ENCODE measurements around the gene PELI1.

Gene PELI1

DNA sequence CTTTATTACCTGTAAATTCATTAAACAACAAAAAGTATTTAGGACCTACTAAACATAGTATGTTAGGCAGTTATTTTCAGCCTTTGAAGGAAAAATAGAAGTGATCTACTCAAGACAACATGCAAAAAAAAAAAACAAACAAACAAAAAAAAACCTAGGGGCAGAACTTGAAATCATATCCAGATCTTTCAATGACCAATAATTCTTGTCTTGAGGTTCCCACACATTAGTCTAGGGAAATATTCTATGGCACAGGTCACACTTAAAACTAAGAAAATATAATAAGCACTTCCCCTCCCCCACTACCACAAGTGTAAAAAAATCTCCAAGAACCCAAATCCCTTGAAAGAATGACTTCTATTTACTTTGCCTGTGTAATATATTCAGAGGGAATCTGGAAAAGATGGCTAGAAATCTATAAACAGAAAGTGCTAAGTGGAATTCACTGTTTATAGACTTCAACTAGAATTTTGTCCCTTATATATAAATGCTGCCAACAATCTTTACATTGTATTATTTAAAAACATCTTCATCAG, 3.5 kb downstream of the PELI1 start:
- H3K27ac ChIP-seq, result peak overlapping the region; percentile 94 to 97
- H3K36me3 ChIP-seq, result no peaks in the 10 kb centered on the region
- DNase-seq, result no peak
- TF ChIP-seq, protein P1, sequence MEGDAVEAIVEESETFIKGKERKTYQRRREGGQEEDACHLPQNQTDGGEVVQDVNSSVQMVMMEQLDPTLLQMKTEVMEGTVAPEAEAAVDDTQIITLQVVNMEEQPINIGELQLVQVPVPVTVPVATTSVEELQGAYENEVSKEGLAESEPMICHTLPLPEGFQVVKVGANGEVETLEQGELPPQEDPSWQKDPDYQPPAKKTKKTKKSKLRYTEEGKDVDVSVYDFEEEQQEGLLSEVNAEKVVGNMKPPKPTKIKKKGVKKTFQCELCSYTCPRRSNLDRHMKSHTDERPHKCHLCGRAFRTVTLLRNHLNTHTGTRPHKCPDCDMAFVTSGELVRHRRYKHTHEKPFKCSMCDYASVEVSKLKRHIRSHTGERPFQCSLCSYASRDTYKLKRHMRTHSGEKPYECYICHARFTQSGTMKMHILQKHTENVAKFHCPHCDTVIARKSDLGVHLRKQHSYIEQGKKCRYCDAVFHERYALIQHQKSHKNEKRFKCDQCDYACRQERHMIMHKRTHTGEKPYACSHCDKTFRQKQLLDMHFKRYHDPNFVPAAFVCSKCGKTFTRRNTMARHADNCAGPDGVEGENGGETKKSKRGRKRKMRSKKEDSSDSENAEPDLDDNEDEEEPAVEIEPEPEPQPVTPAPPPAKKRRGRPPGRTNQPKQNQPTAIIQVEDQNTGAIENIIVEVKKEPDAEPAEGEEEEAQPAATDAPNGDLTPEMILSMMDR (IDR thresholded peaks at IDR 0.05), result no peak
- H3K9me3 ChIP-seq, result no peaks in the 10 kb centered on the region
- peaks cover 0 to 61% (median 30%) of the 10 kb centered on the region in 4 donors for H3K4me1 ChIP-seq
- H3K4me3 ChIP-seq, result peak overlapping the region; percentile 28 to 81
- no peaks in the 10 kb centered on the region for H3K27me3 ChIP-seq
- intact Hi-C loops (cut with DNase I; ENCODE audit: low total_unique reads), result loop anchor here (5.0 to 10.0 kb wide), 3 partner anchors 64 to 174 kb away; partner anchors contain the start of gene VPS54

DNA sequence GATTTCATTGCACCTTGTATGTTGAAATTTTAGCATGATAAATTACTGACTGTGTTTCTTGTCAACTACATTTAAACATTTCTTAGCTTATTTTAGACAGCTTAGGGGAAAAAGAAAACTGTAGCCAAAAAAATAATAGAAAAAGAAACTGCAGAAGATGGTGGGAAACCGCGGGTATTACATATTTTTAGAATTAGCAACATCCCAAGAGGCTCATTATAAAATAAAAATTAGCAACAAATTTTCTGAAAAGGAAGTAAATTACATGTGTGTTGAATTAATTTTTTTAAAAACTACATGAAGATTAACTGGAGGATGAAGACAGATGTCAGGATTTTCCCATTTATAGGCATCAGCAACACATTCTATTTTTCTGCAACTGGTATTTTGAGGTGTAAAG, 4.3 kb downstream of the PELI1 start:
- DNase-seq, result no peak
- Histone ChIP-seq H3K27ac (peak overlapping the region; percentile 94 to 97), H3K27me3 (no peaks in the 10 kb centered on the region), H3K36me3 (no peaks in the 10 kb centered on the region), H3K4me1 (peaks cover 0 to 69% (median 36%) of the 10 kb centered on the region in 4 donors), H3K9me3 (no peaks in the 10 kb centered on the region), H3K4me3 (peak overlapping the region; percentile 17 to 28)
- intact Hi-C loops (cut with DNase I; ENCODE audit: low total_unique reads), result loop anchor here (5.0 to 10.0 kb wide), 3 partner anchors 65 to 175 kb away; partner anchors contain the start of gene VPS54
- TF ChIP-seq, protein P1 (IDR thresholded peaks at IDR 0.05), result no peak

DNA sequence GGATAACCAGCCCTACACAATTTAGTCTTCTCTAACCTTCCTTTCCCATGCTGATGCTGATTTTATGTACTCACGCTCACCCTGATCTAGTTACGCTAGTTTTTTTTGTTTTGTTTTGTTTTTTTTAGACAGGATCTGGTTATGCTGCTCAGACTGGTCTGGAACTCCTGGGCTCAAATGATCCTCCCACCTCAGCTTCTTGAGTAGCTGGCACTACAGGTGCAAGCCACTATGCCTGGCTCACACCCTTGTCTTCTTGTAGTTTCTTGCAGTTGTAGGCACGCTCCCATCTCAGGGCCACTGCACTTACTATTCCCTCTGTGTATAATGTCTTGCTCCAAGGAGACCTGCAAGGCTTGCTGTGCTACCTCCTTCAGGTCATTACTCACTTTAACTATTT, 6.2 kb downstream of the PELI1 start:
- H3K4me1 ChIP-seq, result peaks cover 0 to 86% (median 37%) of the 10 kb centered on the region in 4 donors
- H3K27ac ChIP-seq, result peak overlapping the region; percentile 94 to 97
- no peaks in the 10 kb centered on the region for H3K9me3 ChIP-seq
- H3K27me3 ChIP-seq, result no peaks in the 10 kb centered on the region
- no peak overlapping the region for H3K4me3 ChIP-seq
- TF ChIP-seq, protein P1 (IDR thresholded peaks at IDR 0.05), result no peak
- intact Hi-C loops (cut with DNase I; ENCODE audit: low total_unique reads), result no loop called here
- no peaks in the 10 kb centered on the region for H3K36me3 ChIP-seq
- DNase-seq, result no peak

DNA sequence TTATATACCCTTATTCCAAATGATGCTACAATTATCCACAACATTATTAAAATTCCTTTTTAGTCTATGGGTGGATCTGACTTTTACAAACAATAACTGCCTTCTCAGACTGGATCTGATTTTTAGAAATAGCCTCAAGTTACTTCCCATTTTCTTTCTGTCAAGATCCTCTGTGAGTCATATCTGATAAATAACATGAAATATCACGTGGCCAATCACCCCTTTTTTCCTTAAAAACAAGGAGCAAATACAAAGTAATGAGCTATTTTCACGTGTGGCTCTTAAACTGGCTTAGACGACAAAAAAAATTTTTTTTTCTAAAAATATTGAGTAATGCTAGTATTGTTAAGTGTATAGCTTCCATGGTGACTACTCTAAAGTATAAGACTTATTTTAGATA, 6.7 kb downstream of the PELI1 start:
- no peaks in the 10 kb centered on the region for H3K36me3 ChIP-seq
- peaks cover 0 to 91% (median 37%) of the 10 kb centered on the region in 4 donors for H3K4me1 ChIP-seq
- TF ChIP-seq, protein P1 (IDR thresholded peaks at IDR 0.05), result no peak
- peak overlapping the region; percentile 94 to 97 for H3K27ac ChIP-seq
- intact Hi-C loops (cut with DNase I; ENCODE audit: low total_unique reads), result no loop called here
- no peaks in the 10 kb centered on the region for H3K9me3 ChIP-seq
- no peak for DNase-seq
- no peaks in the 10 kb centered on the region for H3K27me3 ChIP-seq
- H3K4me3 ChIP-seq, result no peak overlapping the region

DNA sequence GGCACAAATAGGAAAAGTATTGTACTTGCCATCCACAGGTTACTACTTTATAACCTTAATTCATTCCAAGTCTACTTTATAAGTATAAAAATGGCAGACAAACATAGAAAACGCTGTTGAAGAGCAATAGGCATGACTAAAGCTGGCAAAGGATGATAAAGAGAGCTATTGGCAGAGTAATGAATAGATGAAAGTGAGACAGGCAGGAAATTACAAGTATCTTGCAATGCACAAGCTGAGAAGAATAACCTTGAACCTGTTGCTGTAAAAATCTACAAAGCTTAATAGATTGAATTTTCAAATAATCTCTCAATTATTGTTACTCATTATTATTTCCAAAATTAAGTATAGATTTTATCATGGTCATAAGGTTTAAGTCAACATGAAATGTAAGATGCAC, 8.8 kb downstream of the PELI1 start:
- H3K4me1 ChIP-seq, result peaks cover 0 to 89% (median 37%) of the 10 kb centered on the region in 4 donors
- intact Hi-C loops (cut with DNase I; ENCODE audit: low total_unique reads), result no loop called here
- no peaks in the 10 kb centered on the region for H3K27me3 ChIP-seq

More for the DNA sequence above, 8.8 kb downstream of the PELI1 start:
- TF ChIP-seq, protein P1 (IDR thresholded peaks at IDR 0.05), result no peak
- H3K9me3 ChIP-seq, result no peaks in the 10 kb centered on the region
- H3K4me3 ChIP-seq, result no peak overlapping the region
- no peaks in the 10 kb centered on the region for H3K36me3 ChIP-seq
- DNase-seq, result no peak
- H3K27ac ChIP-seq, result no peak overlapping the region

All from tibial artery (tissue), 4 donors.